A673 (cell line): ENCODE results near the gene RAP1GAP2. TPM values are rescaled to one million over a fixed set of nuclear protein-coding genes. Genes with fewer than 3 reads are reported as not detected.

Source experiments
- BruUV-seq: library from RNA; stranded (reverse); fragments of 400-500 nt; replicated peaks from 2 replicates; lab custom pipeline; 2021; lab: Mats Ljungman, UMichigan
- CTCF ChIA-PET: fragments of 300-600 bp; sonication (Branson Sonifier 250); formaldehyde crosslinking; loops from one replicate; lab custom pipeline; 2022; ENCODE audit warnings: antibody characterized with exemption; lab: Charles Lee
- POLR2A ChIA-PET: fragments of 300-600 bp; sonication (Branson Sonifier 250); formaldehyde crosslinking; loops from one replicate; lab custom pipeline; 2022; ENCODE audit warnings: antibody characterized with exemption; ENCODE audit not compliant: low non-redundant PET; lab: Charles Lee
- DNase-seq: peaks from one replicate; pipeline ENCODE4 v3.0.0-alpha.2; 2015; ENCODE audit warnings: low spot score
- H3K27ac ChIP-seq: fragments of 200-600 bp; sonication (generic); 2 replicates; pipeline ENCODE4 v1.5.1; 2016; ENCODE audit warnings: mixed run types, low read depth, mild to moderate bottlenecking, mixed read lengths, antibody characterized with exemption, low read length; ENCODE audit not compliant: poor library complexity, severe bottlenecking
- H3K27me3 ChIP-seq: fragments of 200-600 bp; sonication (generic); replicated peaks from 2 replicates; pipeline ENCODE4 v1.6.1; 2017; ENCODE audit warnings: mixed run types, low read depth, mild to moderate bottlenecking, mixed read lengths, antibody characterized with exemption, low read length; ENCODE audit not compliant: insufficient read depth, poor library complexity
- H3K36me3 ChIP-seq: fragments of 200-600 bp; sonication (generic); 2 replicates; pipeline ENCODE4 v1.6.1; 2016; ENCODE audit warnings: mixed run types, mild to moderate bottlenecking, mixed read lengths, antibody characterized with exemption, low read length; ENCODE audit not compliant: insufficient read depth, poor library complexity, severe bottlenecking
- H3K4me1 ChIP-seq: fragments of 200-600 bp; sonication (generic); 2 replicates; pipeline ENCODE4 v1.6.1; 2017; ENCODE audit warnings: mixed run types, mild to moderate bottlenecking, mixed read lengths, antibody characterized with exemption, low read length; ENCODE audit not compliant: insufficient read depth, poor library complexity, severe bottlenecking
- H3K4me3 ChIP-seq: fragments of 200-600 bp; sonication (generic); 2 replicates; pipeline ENCODE4 v1.5.1; 2016; ENCODE audit warnings: low read depth, mixed run types, mild to moderate bottlenecking, mixed read lengths, low read length; ENCODE audit not compliant: poor library complexity, severe bottlenecking
- H3K9me3 ChIP-seq: fragments of 200-600 bp; sonication (generic); 2 replicates; pipeline ENCODE4 v1.6.1; 2016; ENCODE audit warnings: mixed run types, low read depth, mild to moderate bottlenecking, mixed read lengths, antibody characterized with exemption, low read length; ENCODE audit not compliant: poor library complexity, severe bottlenecking
- EZH2 ChIP-seq: fragments of 200-600 bp; sonication (generic); IDR thresholded peaks from 2 replicates; pipeline ENCODE4 v1.6.1; 2017; ENCODE audit warnings: borderline replicate concordance, low read depth, mild to moderate bottlenecking, mixed read lengths, antibody characterized with exemption, low read length; ENCODE audit not compliant: poor library complexity, severe bottlenecking
- intact Hi-C: fragments of 100-400 bp; cut with micrococcal nuclease; formaldehyde crosslinking; loops from one replicate; pipeline ENCODE4 v1.10.0; 2022; ENCODE audit not compliant: unreplicated experiment
- total RNA-seq: library from RNA; stranded (reverse); gene quantifications from 2 replicates; pipeline ENCODE4 v1.2.3, GENCODE V29; 2021
- TF ChIP-seq, protein P1 (sequence below): fragments of 300-800, 200-600 bp; sonication (generic); conservative IDR thresholded peaks from 2 replicates; pipeline ENCODE4 v1.5.1; 2017; ENCODE audit warnings: low read depth, mild to moderate bottlenecking, antibody characterized with exemption, low read length, moderate library complexity, mixed read lengths

Gene RAP1GAP2
- total RNA-seq, 1 experiment from 2014 or later: 0.06 TPM

- no peaks in the 10 kb centered on the region for H3K4me1 ChIP-seq
- POLR2A ChIA-PET: no interaction called here
- CTCF ChIA-PET: no interaction called here
Measured at GRCh38 chr17:2805961-2806360, 9.7 kb downstream of the RAP1GAP2 start.

DNA sequence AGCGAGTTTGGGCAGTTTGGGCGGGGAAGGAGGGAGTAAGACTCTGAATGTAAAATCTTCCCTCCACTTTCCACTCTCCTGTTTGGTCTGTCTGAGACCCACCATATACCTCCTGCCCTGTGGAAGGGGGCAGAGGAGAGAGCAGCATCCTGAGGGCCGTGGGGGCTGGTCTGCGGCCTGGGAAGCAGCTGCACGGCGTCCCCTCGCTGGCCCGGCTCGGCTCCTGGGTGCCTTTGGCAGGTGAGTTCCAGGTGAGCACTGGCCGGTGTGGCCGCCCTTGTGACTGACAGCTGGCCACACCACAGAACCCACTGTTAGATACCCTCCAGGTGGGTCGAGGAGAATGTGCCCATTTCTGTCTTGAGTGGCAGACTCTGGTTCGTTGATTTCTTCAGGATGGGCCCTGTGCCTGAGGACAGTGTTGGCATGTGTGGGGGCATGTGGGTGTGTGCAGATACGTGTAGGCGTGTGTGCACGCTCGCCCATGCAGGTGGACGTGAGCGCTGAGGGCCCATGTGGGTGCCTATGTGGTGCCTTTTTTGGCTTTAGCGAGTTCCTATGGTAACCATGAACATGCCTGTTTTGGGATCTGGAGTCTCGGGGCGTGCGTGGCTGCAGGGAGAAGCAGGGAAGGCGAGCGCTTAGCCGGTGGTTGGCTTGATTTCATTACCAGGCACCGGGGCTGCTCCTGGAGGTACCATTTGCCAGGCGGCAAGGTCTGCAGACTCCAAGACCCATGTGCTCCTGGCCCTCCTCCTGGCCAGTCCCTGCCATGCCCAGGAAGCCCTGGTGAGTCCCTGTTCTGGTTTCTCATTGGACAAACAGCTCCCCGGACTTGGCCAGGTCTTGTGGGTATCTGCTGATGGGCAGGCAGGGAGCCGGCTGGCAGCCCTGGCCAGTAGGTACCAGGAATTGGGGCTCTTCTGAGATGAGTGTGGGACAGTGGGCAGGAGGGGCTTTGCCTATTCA, 12.4 kb downstream of the RAP1GAP2 start:
- DNase-seq: no peak
- Histone ChIP-seq H3K4me3 (no peak overlapping the region), H3K9me3 (no peaks in the 10 kb centered on the region), H3K4me1 (no peaks in the 10 kb centered on the region), H3K27ac (no peak overlapping the region), H3K36me3 (no peaks in the 10 kb centered on the region), H3K27me3 (peaks cover 16% of the 10 kb centered on the region)
- TF ChIP-seq EZH2: no peak
- TF ChIP-seq, protein P1, sequence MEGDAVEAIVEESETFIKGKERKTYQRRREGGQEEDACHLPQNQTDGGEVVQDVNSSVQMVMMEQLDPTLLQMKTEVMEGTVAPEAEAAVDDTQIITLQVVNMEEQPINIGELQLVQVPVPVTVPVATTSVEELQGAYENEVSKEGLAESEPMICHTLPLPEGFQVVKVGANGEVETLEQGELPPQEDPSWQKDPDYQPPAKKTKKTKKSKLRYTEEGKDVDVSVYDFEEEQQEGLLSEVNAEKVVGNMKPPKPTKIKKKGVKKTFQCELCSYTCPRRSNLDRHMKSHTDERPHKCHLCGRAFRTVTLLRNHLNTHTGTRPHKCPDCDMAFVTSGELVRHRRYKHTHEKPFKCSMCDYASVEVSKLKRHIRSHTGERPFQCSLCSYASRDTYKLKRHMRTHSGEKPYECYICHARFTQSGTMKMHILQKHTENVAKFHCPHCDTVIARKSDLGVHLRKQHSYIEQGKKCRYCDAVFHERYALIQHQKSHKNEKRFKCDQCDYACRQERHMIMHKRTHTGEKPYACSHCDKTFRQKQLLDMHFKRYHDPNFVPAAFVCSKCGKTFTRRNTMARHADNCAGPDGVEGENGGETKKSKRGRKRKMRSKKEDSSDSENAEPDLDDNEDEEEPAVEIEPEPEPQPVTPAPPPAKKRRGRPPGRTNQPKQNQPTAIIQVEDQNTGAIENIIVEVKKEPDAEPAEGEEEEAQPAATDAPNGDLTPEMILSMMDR: no peak
- intact Hi-C loops: no loop called here
- CTCF ChIA-PET: no interaction called here
- POLR2A ChIA-PET: no interaction called here
- no TSS peak for BruUV-seq

More at GRCh38 chr17:2805961-2806360, 9.7 kb downstream of the RAP1GAP2 start:
- intact Hi-C loops: no loop called here
- TF ChIP-seq, protein P1: no peak
- TF ChIP-seq EZH2: no peak
- BruUV-seq: no TSS peak
- Histone ChIP-seq H3K27me3 (peaks cover 32% of the 10 kb centered on the region), H3K27ac (no peak overlapping the region), H3K36me3 (no peaks in the 10 kb centered on the region), H3K4me3 (no peak overlapping the region), H3K9me3 (no peaks in the 10 kb centered on the region)
- no peak for DNase-seq

GRCh38 chr17:2809337-2809736, 13.1 kb downstream of the RAP1GAP2 start:
- Histone ChIP-seq H3K4me1 (no peaks in the 10 kb centered on the region), H3K4me3 (no peak overlapping the region), H3K27me3 (peaks cover 12% of the 10 kb centered on the region), H3K36me3 (no peaks in the 10 kb centered on the region), H3K27ac (no peak overlapping the region), H3K9me3 (no peaks in the 10 kb centered on the region)
- CTCF ChIA-PET: no interaction called here
- TF ChIP-seq, protein P1: no peak
- TF ChIP-seq EZH2: no peak
- no TSS peak for BruUV-seq
- intact Hi-C loops: no loop called here
- no peak for DNase-seq
- POLR2A ChIA-PET: no interaction called here
